Fibroblast of the aortic adventitia (primary cell): ENCODE data around the gene HNRNPA0. TPM values are rescaled to one million over a fixed set of nuclear protein-coding genes. Genes with fewer than 3 reads are reported as not detected.
A peak's percentile ranks its signal among the peaks of the same experiment; 100 is the strongest.

Source experiments
- DNase-seq: peaks from one replicate; pipeline ENCODE4 v3.0.0-alpha.2; 2010; ENCODE audit warnings: low read depth
- H3K4me3 ChIP-seq: 2 replicates; pipeline ENCODE4 v1.5.1; 2011; ENCODE audit warnings: low read depth, mild to moderate bottlenecking, control low read depth, low read length, moderate library complexity
- total RNA-seq: library from RNA; depleted of rRNA; stranded (reverse); fragments of >200 nt; gene quantifications from 2 replicates; pipeline ENCODE4 v1.2.3, GENCODE V29; 2012; ENCODE audit warnings: low replicate concordance
- TF ChIP-seq, protein P1 (sequence below): IDR thresholded peaks from 2 replicates; pipeline ENCODE4 v1.5.1; 2011; ENCODE audit warnings: mild to moderate bottlenecking, low read length, control low read depth, inconsistent platforms; ENCODE audit not compliant: insufficient read depth

The HNRNPA0 gene
- total RNA-seq = 20.0 and 26.8 TPM in 2 replicates

DNA sequence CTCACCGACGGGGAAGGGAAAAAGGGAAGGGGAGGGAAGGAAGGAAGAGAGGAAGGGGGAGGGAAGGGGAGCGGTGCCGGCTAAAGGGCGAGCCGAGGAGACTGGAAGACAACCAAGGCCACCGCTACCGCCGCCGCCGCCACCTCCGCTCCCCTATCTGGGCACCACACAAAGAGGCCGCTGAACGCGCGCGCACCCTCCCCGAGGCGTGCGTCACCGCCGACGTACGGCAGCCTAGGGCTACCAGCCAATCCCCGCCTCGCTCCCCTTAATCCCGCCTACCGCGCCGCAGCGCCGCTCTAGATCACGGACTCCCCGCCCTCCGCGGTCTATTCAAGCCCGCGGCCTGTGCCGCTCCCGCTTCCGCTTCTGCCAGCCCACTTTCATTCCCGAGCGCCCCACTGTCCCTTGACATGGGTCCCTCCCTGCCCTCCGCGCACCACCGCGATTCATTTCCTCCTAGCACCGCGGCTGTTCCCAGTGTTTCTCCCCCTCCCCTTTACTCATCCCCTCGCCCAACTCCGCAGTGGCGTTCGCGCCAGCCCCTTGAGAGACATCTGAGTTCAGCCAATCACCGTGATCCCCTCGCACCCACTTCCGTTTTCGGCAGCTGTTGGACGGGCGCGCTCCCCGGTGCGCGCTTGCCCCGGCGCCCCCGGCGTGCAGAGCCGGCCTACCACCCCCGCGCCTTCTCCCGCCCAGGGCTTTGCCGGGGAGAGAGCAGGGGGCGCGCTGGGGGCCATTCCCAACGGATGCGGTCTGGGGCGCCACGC, at the start of gene HNRNPA0:
Gene HNRNPA0, minus strand, starts transcription at position 176 of the 773 bp plus-strand sequence. CDS start 297 bp downstream, outside the sequence.
- peak; percentile 97 for DNase-seq
- H3K4me3 ChIP-seq = peak within 1 kb of the TSS; percentile 97
- TF ChIP-seq, protein P1, sequence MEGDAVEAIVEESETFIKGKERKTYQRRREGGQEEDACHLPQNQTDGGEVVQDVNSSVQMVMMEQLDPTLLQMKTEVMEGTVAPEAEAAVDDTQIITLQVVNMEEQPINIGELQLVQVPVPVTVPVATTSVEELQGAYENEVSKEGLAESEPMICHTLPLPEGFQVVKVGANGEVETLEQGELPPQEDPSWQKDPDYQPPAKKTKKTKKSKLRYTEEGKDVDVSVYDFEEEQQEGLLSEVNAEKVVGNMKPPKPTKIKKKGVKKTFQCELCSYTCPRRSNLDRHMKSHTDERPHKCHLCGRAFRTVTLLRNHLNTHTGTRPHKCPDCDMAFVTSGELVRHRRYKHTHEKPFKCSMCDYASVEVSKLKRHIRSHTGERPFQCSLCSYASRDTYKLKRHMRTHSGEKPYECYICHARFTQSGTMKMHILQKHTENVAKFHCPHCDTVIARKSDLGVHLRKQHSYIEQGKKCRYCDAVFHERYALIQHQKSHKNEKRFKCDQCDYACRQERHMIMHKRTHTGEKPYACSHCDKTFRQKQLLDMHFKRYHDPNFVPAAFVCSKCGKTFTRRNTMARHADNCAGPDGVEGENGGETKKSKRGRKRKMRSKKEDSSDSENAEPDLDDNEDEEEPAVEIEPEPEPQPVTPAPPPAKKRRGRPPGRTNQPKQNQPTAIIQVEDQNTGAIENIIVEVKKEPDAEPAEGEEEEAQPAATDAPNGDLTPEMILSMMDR = no peak

DNA sequence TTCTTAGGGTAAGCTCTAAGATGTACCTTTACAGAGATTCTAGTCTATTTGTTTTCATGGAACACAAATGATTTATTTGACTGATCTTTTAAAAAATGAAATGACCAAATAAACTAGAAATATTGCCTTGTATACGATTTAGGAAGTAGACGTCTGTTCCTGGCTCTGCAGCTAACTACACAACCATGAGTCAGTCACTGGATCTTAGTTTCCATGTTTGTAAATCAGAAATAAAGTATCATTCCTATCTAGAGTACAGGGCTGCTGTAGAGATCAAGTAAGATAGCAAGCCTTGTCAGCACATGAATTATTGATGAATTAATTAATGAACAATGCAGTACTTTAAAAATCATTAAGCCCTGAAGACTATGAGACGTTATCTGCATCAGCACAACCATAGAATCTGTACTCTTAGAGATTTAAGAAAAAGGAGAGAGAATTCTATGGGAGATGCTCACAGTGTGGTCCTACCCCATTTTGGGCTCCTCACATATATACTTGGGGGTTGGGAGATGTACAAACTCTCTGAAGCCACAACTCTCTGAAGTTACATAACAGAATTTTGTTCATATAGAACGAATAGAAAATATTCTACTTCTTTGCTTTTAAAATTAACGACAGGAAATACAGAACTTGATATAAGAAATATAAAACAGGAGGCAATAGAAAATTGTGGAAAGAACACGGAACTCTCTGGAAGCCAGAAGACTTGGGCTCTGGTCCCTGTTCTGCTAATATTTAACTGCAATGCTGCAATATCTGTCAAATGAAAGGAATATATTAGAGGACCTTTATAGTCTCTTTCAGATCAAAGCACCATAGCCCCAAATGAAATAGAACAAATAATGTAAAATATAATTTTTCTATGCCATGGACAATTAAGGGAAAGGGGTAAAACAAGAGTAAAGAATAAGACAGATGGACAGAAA, 48.4 kb upstream of the HNRNPA0 start:
- TF ChIP-seq, protein P1 = no peak
- no peak overlapping the region for H3K4me3 ChIP-seq
- no peak for DNase-seq

DNA sequence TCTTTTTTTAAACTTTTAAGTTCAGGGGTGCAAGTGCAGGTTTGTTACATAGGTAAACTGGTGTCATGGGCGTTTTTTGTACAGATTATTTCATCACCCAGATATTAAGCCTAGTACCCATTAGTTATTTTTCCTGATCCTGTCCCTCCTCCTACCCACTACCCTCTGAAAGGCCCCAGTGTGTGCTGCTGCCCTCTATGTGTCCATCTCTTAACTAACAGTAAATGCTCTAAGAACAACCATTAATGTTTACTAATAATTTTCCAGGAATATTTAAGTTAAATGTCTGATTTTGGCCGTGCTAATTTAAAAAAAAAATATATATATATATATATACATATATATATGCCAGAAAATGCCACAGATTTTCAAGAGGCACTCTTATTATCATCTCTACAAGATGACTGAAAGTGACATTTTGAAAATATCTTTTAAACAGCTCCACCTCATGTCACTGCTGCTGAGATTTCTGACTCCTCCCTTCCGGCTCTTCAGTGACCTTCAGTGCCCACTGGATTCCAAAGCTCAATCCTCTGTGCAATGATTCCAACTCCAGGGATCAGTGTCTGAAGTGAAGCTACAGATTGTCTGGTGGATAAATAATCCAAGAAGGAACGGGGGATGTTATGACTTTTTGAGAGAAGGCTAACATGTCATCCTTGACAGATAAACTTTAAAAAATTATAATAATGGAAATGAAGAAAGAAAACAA, 46.7 kb upstream of the HNRNPA0 start:
- TF ChIP-seq, protein P1 = no peak
- no peak overlapping the region for H3K4me3 ChIP-seq
- DNase-seq = no peak

DNA sequence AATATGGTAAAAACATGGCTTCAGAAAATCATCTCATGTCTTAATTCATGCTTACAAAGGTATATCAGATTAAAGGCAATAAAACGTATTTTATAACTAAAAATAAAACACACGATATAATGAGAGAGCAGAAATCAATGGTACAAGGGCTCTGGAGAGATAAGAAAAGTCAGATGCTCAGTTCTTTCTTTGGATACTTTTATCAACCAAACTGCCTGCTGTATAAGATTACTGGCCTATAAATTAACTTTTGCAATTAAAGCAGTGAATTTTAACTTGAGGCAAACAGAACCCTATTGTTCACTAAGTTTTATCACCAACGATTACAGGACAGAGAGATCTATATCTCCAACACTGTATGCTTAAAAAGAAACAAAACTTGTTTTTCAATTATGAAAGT, 42.1 kb upstream of the HNRNPA0 start:
- no peak overlapping the region for H3K4me3 ChIP-seq
- TF ChIP-seq, protein P1 = no peak
- no peak for DNase-seq

DNA sequence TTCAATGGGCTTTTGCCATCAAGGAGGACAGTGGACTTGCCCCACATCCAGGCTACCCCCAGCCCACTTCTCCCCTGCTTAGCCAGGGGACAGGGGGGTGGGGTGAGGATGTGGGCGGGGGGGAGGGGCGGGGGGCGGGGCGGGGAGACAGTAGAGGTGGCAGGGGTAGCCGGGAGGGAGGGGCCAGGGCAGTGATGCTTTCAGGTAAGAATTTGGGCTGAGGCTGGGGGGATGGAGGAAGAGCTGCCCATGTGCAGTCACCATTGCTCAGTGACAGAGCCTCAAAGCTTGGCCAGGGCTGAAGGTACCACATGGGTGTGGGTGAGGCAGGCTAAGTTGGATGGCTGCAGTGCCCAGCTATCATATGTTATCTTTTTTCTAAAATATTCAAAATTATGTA, 40.7 kb upstream of the HNRNPA0 start:
- TF ChIP-seq, protein P1 = no peak
- H3K4me3 ChIP-seq = no peak overlapping the region
- no peak for DNase-seq

DNA sequence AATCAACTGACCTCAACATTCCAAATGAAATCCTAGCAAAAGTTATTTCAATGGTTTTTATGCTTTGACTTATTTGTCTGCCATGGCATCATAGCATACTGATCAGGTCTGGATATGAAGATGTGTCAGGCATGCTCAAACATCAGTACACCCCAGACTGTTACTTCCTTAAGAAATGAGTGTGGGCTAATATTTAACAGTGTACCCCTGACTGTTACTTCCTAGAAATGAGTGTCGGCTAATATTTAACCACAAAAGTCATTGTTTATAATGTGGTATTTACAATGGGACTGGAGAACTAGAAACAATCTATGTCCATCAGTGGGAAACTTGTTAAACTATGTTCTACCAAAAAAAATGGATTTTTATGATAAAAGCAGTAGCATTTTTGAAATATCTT, 38.1 kb upstream of the HNRNPA0 start:
- H3K4me3 ChIP-seq = no peak overlapping the region
- TF ChIP-seq, protein P1 = no peak
- no peak for DNase-seq
